ENCODE results near the gene SPECC1L. TPM values are rescaled to one million over a fixed set of nuclear protein-coding genes. Genes with fewer than 3 reads are reported as not detected.

The SPECC1L gene
- total RNA-seq, 1 experiment from 2014 or later: 40.8 TPM

DNA sequence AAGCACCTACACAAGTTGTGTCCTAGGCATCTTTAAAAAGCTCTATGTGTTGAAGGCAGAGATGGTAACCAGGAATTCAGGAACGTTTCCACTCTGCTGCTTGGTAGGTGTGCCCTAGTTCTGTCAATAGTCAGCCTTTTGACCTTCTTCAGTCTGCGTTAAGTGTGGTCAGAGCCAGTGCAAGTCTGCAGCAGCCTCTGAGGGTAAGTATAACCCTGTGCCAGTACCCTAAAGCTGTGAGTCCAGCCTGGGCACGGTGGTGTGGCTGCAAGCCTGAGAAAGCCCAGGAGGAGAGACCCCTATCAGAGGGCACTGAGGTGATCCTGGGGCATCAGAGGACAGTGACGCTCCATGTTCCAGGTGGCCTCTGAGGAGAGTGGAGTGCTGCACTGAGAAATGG is 80.0 kb downstream of the SPECC1L start:
- no peaks in the 10 kb centered on the region for H3K79me2 ChIP-seq (ENCODE audit: insufficient read depth, low read length)
- no peak overlapping the region for H3K4me2 ChIP-seq (ENCODE audit: low read length)
- TF ChIP-seq FOSL1 (IDR thresholded peaks at IDR 0.05; ENCODE audit: low read depth) (no peak), TCF7L2 (IDR thresholded peaks at IDR 0.05; ENCODE audit: borderline replicate concordance, extremely low read depth, insufficient read depth, insufficient read length) (no peak), SRF (IDR thresholded peaks at IDR 0.05; ENCODE audit: low read depth) (no peak), SP1 (IDR thresholded peaks at IDR 0.05; ENCODE audit: low read depth) (no peak), EZH2 (IDR thresholded peaks at IDR 0.05) (no peak)
- H3K27ac ChIP-seq (ENCODE audit: low read depth, low read length): no peak overlapping the region
- DNase-seq (ENCODE audit: low read depth, low spot score) (no peak), ATAC-seq (no peak)
- intact Hi-C loops (cut with micrococcal nuclease): no loop called here
- no peaks in the 10 kb centered on the region for H3K9me2 ChIP-seq (ENCODE audit: insufficient read depth)
- POLR2A ChIA-PET: no interaction called here
- no peaks in the 10 kb centered on the region for H3K27me3 ChIP-seq (ENCODE audit: insufficient read depth, low read length)
- H2AFZ ChIP-seq (ENCODE audit: low read depth, low read length, poor library complexity, severe bottlenecking): no peak overlapping the region
- H3K4me1 ChIP-seq (ENCODE audit: control insufficient read depth in 1 of 2, insufficient read depth in 2 of 2, low read length in 2 of 2): no peaks in the 10 kb centered on the region
- no TSS peak for BruUV-seq (replicated peaks)
- RAD21 ChIA-PET (ENCODE audit: low non-redundant PET in 1 of 2, low total read pairs in 2 of 2, uncharacterized antibody in 2 of 2, unreplicated experiment in 2 of 2): no interaction called here
- H4K20me1 ChIP-seq (ENCODE audit: insufficient read depth): no peaks in the 10 kb centered on the region
- H3K36me3 ChIP-seq (ENCODE audit: control insufficient read depth in 1 of 2, insufficient read depth in 2 of 2, low read length in 2 of 2): peaks cover 45 to 50% of the 10 kb centered on the region in 2 experiments
- CTCF ChIA-PET: no interaction called here
- H3K4me3 ChIP-seq (replicated peaks in 1 of 2; ENCODE audit: low read depth in 1 of 2, low read length in 2 of 2): no peak overlapping the region
- peaks cover 8 to 12% of the 10 kb centered on the region in 2 experiments; a peak in 2 of 4 replicates for H3K9me3 ChIP-seq (ENCODE audit: control insufficient read depth in 1 of 2, insufficient read depth in 1 of 2, low read depth in 1 of 2, low read length in 2 of 2)
- H3K9ac ChIP-seq (ENCODE audit: low read length): no peak overlapping the region

DNA sequence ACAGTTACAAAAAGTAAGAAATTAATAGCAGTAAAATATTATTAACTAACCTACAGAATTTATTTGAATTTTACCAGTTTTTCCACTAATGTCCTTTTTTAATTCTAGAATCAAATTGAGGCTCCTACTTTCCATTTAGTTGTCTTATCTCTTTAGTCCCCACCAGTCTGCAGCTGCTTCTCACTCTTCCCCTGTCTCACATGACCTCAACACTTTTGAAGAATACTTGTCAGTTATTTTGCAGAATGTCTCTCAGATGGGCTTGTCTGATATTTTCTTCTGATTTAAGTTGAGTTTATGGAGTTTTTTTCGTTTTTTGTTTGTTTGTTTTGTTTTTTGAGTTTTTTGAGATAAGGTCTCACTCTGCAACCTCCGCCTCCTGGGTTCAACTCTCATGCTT is 82.5 kb downstream of the SPECC1L start:
- no peaks in the 10 kb centered on the region for H3K27me3 ChIP-seq (ENCODE audit: insufficient read depth, low read length)
- no peaks in the 10 kb centered on the region for H3K9me2 ChIP-seq (ENCODE audit: insufficient read depth)
- no TSS peak for BruUV-seq (replicated peaks)
- H4K20me1 ChIP-seq (ENCODE audit: insufficient read depth): no peaks in the 10 kb centered on the region
- H3K9ac ChIP-seq (ENCODE audit: low read length): no peak overlapping the region
- TF ChIP-seq FOSL1 (IDR thresholded peaks at IDR 0.05; ENCODE audit: low read depth) (no peak), TCF7L2 (IDR thresholded peaks at IDR 0.05; ENCODE audit: borderline replicate concordance, extremely low read depth, insufficient read depth, insufficient read length) (no peak), ELF1 (IDR thresholded peaks at IDR 0.05; ENCODE audit: borderline replicate concordance, low read depth) (no peak), CEBPB (IDR thresholded peaks at IDR 0.05; ENCODE audit: low read depth) (no peak), SIN3A (IDR thresholded peaks at IDR 0.05; ENCODE audit: low read depth) (no peak), ZNF274 (IDR thresholded peaks at IDR 0.05; ENCODE audit: low read depth, low read length) (no peak), POLR2A (IDR thresholded peaks at IDR 0.05; ENCODE audit: borderline replicate concordance, extremely low read depth, insufficient read depth, insufficient read length) (no peak), JUND (IDR thresholded peaks at IDR 0.05) (no peak), EZH2 (IDR thresholded peaks at IDR 0.05) (no peak), RAD21 (IDR thresholded peaks at IDR 0.05; ENCODE audit: low read depth) (no peak)
- TF ChIP-seq, protein P1, sequence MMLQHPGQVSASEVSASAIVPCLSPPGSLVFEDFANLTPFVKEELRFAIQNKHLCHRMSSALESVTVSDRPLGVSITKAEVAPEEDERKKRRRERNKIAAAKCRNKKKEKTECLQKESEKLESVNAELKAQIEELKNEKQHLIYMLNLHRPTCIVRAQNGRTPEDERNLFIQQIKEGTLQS (IDR thresholded peaks at IDR 0.05): no peak
- TF ChIP-seq, protein P2, sequence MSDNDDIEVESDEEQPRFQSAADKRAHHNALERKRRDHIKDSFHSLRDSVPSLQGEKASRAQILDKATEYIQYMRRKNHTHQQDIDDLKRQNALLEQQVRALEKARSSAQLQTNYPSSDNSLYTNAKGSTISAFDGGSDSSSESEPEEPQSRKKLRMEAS (IDR thresholded peaks at IDR 0.05): no peak
- TF ChIP-seq, protein P3, sequence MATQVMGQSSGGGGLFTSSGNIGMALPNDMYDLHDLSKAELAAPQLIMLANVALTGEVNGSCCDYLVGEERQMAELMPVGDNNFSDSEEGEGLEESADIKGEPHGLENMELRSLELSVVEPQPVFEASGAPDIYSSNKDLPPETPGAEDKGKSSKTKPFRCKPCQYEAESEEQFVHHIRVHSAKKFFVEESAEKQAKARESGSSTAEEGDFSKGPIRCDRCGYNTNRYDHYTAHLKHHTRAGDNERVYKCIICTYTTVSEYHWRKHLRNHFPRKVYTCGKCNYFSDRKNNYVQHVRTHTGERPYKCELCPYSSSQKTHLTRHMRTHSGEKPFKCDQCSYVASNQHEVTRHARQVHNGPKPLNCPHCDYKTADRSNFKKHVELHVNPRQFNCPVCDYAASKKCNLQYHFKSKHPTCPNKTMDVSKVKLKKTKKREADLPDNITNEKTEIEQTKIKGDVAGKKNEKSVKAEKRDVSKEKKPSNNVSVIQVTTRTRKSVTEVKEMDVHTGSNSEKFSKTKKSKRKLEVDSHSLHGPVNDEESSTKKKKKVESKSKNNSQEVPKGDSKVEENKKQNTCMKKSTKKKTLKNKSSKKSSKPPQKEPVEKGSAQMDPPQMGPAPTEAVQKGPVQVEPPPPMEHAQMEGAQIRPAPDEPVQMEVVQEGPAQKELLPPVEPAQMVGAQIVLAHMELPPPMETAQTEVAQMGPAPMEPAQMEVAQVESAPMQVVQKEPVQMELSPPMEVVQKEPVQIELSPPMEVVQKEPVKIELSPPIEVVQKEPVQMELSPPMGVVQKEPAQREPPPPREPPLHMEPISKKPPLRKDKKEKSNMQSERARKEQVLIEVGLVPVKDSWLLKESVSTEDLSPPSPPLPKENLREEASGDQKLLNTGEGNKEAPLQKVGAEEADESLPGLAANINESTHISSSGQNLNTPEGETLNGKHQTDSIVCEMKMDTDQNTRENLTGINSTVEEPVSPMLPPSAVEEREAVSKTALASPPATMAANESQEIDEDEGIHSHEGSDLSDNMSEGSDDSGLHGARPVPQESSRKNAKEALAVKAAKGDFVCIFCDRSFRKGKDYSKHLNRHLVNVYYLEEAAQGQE (IDR thresholded peaks at IDR 0.05; ENCODE audit: low read depth): no peak
- TF ChIP-seq, protein P4, sequence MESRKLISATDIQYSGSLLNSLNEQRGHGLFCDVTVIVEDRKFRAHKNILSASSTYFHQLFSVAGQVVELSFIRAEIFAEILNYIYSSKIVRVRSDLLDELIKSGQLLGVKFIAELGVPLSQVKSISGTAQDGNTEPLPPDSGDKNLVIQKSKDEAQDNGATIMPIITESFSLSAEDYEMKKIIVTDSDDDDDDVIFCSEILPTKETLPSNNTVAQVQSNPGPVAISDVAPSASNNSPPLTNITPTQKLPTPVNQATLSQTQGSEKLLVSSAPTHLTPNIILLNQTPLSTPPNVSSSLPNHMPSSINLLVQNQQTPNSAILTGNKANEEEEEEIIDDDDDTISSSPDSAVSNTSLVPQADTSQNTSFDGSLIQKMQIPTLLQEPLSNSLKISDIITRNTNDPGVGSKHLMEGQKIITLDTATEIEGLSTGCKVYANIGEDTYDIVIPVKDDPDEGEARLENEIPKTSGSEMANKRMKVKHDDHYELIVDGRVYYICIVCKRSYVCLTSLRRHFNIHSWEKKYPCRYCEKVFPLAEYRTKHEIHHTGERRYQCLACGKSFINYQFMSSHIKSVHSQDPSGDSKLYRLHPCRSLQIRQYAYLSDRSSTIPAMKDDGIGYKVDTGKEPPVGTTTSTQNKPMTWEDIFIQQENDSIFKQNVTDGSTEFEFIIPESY (IDR thresholded peaks at IDR 0.05; ENCODE audit: extremely low read depth, insufficient replicate concordance, low read length): no peak
- H2AFZ ChIP-seq (ENCODE audit: low read depth, low read length, poor library complexity, severe bottlenecking): no peak overlapping the region
- ATAC-seq (no peak), DNase-seq (ENCODE audit: low read depth, low spot score) (no peak)
- intact Hi-C loops (cut with micrococcal nuclease): no loop called here
- no peak overlapping the region for H3K4me2 ChIP-seq (ENCODE audit: low read length)
- no peaks in the 10 kb centered on the region for H3K4me1 ChIP-seq (ENCODE audit: control insufficient read depth in 1 of 2, insufficient read depth in 2 of 2, low read length in 2 of 2)
- RAD21 ChIA-PET (ENCODE audit: low non-redundant PET in 1 of 2, low total read pairs in 2 of 2, uncharacterized antibody in 2 of 2, unreplicated experiment in 2 of 2): no interaction called here
- POLR2A ChIA-PET: no interaction called here
- H3K36me3 ChIP-seq (ENCODE audit: control insufficient read depth in 1 of 2, insufficient read depth in 2 of 2, low read length in 2 of 2): peaks cover 40 to 53% of the 10 kb centered on the region in 2 experiments
- H3K27ac ChIP-seq (ENCODE audit: low read depth, low read length): no peak overlapping the region
- H3K9me3 ChIP-seq (ENCODE audit: control insufficient read depth in 1 of 2, insufficient read depth in 1 of 2, low read depth in 1 of 2, low read length in 2 of 2): peaks cover 8 to 12% of the 10 kb centered on the region in 2 experiments; a peak in 2 of 4 replicates
- no peak overlapping the region for H3K4me3 ChIP-seq (replicated peaks in 1 of 2; ENCODE audit: low read depth in 1 of 2, low read length in 2 of 2)
- peaks cover 11% of the 10 kb centered on the region; the same call in 1 of the 2 replicates for H3K79me2 ChIP-seq (ENCODE audit: insufficient read depth, low read length)
- CTCF ChIA-PET: no interaction called here
